ENCODE data around the gene TBCD.

TBCD gene

DNA sequence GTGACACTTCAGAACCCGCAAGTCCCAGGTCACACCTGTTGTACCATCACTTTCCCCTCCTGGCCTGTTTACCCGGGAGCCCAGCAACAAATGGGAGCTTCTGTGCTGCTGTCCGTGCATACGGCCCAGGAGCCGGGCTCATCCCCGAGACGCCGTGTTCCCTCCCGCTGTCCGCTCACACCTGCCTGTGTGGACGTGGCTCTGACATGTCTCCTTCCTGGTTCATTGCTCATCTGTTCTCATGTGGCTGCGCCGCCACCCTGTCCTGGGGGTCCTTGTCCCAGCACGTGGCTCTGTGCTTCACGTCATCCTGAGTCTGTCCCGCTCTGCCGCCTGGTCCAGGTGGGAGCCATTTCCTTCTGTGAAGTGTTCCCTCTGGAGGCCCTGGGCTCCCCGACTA lies 37.9 kb downstream of the TBCD start:
- DNase-seq (ENCODE audit: low read depth in 1 of 2, low spot score in 1 of 2) = no peak

- no peak for DNase-seq (ENCODE audit: low read depth in 1 of 2, low spot score in 1 of 2)
These were observed 38.5 kb downstream of the TBCD start for GRCh38 chr17:82790391-82790790.

DNA sequence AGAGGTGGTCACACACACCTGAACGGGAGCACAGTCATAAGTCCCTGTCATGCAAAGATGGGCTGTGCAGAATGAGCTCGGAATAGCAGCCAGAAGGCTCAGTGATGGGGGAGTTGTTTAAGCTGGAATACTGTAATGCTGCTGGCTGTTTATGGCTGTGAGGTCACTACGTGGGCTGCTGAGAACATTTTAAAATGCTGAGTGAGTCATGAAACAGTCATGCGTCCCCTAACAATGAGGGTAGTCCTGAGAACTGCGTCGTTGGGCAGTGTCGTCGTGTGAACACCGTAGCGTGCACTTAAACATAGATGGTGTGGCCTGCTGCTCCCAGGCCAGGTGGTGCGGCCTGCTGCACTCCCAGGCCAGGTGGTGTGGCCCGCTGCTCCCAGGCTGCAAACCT lies 39.7 kb downstream of the TBCD start:
- DNase-seq (ENCODE audit: low read depth in 1 of 2, low spot score in 1 of 2) = no peak

DNA sequence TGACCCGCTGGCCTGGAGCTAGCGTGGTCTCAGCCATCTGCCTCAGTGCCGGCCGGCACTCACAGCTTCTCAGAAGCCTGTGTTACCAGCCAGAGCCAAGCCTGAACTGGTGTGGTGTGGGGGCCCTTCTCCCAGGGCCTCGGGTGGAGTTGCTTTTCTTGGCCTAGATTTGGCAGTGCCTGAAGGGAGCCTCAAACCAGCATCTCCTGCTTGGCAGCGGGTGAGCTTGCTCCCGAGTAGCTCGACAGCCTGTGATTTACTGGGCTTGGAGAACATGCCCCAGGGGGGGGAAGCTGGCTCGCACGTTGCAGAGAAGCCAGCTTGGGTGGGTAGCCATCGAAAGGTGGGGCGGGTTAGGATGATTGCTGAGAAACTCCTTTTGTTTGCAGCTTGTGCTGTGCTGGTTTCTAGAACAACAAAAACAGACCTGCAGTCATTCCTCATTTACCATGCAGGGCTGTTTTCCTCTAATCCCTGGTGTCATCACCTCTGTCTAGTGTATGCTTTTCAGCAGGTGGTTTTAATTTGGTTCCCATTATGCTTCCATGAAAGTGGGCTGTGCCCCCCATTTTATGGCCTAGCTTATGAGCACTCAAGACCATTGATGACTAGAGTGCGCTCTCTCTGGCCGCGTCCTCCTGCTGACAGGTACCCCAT lies 42.2 kb downstream of the TBCD start:
- DNase-seq (ENCODE audit: low read depth in 1 of 2, low spot score in 1 of 2) = no peak

- DNase-seq (ENCODE audit: low read depth in 1 of 2, low spot score in 1 of 2) = no peak
These were observed 43.1 kb downstream of the TBCD start for GRCh38 chr17:82794781-82795482.

- no peak for DNase-seq (ENCODE audit: low read depth in 1 of 2, low spot score in 1 of 2)
These were observed 43.8 kb downstream of the TBCD start for GRCh38 chr17:82795615-82796014.

GRCh38 chr17:82797061-82797460 lies 45.2 kb downstream of the TBCD start:
- no peak for DNase-seq (ENCODE audit: low read depth in 1 of 2, low spot score in 1 of 2)

DNA sequence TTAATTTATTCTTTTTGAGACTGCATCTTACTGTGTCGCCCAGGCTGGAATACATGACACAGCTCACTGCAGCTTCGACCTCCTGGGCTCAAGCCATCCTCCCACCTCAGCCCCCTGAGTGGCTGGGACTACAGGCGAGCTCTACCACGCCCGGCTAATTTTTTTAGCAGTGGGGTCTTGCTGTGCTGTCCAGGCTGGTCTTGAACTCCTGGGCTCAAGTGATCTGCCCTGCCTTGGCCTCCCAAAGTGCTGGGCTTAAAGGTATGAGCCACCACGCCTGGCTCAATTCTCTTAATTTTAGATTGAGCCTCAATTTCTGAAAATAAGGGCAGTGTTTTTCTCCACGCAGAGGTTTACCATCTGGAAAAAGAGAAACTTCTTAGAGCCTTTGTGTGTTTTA lies 46.9 kb downstream of the TBCD start:
- no peak for DNase-seq (ENCODE audit: low read depth in 1 of 2, low spot score in 1 of 2)

DNA sequence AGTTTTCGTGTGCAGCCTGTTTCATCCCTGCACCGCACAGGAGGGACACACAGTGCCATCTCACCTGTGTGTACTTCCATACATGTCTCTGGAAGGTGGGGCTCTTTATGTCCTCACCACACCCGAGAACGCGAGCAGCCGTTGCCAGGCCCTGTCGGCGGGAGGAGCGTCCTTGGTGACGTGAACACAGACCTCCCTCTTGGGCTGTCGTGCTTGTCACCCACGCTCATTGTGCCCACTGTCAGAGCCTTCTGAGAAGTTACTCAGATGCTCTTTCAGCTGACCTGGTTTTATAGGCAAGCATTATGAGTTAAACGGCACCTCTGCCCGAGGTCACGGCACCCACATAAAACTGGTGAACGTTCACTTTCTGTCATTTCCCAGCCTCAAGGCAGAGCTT lies 47.7 kb downstream of the TBCD start:
- no peak for DNase-seq (ENCODE audit: low read depth in 1 of 2, low spot score in 1 of 2)

- no peak for DNase-seq (ENCODE audit: low read depth in 1 of 2, low spot score in 1 of 2)
These were observed 49.0 kb downstream of the TBCD start for GRCh38 chr17:82800885-82801284.

DNA sequence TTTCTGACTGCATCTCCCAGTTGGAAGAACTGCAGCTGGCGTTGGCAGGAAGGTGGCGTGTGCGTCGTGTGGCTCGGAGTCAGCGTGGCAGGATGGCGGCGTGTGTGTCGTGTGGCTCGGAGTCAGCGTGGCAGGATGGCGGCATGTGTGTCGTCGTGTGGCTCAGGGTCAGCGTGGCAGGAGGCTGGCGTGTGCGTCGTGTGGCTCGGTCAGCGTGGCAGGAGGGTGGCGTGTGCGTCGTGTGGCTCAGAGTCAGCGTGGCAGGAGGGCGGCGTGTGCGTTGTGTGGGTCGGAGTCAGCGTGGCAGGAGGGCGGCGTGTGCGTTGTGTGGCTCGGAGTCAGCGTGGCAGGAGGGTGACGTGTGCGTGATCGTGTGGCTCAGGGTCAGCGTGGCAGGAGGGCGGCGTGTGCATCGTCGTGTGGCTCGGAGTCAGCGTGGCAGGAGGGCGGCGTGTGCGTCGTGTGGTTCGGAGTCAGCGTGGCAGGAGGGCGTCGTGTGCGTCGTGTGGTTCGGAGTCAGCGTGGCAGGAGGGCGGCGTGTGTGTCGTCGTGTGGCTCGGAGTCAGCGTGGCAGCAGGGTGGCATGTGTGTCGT lies 49.6 kb downstream of the TBCD start:
- no peak for DNase-seq (ENCODE audit: low read depth in 1 of 2, low spot score in 1 of 2)

DNA sequence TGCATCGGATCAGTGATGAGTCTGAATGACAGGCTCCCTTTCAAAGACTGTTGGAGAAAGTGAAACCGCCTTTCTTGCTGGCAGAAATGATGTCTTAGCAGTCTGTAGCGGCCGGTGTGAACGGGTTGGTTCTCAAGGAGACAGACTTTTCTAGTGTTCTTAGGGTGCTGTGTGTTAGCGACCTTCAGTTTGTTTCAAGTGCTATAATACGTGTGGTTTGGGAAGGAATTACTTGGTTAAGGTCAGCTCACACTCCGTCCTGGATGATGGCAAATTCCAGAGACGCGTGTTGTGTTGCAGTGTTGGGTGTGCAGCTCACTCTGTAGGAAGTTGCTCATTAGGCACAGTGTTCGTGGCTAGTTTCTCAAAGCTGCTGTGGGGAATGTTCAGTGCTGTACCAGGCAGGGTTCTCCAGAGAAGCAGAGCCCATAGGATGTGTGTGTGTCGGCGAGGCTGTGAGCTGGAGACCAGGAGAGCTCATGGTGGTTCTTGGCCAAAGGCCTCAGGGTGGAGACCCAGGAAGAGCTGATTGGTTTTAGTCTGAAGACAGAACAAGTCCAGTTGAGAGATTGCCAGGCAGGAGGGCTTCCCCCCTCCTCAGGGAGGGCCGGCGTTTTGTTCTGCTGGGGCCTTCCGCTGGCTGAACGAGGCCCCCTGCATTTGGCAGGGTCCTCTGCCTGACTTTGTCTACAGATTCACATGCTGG lies 50.4 kb downstream of the TBCD start:
- DNase-seq (ENCODE audit: low read depth in 1 of 2, low spot score in 1 of 2) = no peak

DNA sequence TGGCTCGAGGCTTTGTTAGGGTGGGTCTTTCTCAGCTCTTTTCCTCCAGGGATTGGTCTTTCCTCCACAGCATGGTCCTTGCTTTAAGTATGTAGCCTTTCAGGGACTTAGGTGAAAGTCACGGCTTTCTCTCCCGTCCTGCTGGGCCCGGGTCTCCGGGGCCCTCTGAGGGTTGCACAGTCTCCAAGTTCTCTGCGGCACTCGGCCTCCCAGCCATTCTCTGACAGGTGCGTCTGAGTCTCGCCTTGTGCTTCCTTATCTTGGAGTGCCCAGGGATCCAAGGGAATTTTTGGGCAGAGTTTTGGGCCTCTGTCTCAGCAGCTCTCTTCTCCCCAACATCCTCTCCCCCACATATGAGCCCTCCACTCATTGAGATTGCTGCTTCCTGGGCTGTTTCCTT lies 51.3 kb downstream of the TBCD start:
- DNase-seq (ENCODE audit: low read depth in 1 of 2, low spot score in 1 of 2) = no peak

- no peak for DNase-seq (ENCODE audit: low read depth in 1 of 2, low spot score in 1 of 2)
These were observed 51.7 kb downstream of the TBCD start for GRCh38 chr17:82803606-82804005.

DNA sequence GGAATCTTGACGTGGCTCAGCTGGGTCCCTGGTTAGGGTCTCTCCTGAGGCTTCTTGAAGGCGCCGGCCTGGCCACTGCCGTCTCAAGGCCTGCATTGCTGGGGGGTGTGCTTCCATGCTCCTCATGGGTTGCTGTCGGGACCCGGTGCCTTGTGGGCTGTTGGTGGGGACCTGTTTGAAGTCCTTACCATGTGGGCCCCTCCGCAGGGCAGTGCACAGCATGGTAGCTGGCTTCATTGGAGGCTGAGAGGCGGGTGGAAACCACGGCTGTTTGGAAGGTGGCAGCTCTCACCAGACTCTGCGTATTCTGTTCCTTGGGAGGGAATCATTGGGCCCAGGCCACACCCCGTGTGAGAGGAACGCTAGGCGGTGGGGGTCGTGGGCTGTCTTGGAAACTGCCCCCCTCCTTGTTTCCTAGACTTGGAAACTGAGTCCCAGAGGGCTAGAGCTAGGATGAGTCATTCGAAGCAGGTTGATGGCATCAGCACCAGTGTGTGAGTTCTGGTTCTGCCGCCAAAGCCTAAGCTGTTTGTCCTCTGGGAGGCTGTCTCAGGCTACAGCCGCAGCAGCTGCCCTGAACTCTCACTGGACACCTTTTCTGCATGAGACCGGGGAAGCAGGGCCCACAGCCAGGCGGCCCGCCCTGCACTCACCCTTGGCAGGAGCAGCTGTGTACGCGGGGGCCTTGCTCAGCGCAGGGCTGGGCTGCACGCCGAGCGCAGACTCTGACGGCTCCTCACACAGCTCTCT lies 52.8 kb downstream of the TBCD start:
- DNase-seq (ENCODE audit: low read depth in 1 of 2, low spot score in 1 of 2) = no peak

DNA sequence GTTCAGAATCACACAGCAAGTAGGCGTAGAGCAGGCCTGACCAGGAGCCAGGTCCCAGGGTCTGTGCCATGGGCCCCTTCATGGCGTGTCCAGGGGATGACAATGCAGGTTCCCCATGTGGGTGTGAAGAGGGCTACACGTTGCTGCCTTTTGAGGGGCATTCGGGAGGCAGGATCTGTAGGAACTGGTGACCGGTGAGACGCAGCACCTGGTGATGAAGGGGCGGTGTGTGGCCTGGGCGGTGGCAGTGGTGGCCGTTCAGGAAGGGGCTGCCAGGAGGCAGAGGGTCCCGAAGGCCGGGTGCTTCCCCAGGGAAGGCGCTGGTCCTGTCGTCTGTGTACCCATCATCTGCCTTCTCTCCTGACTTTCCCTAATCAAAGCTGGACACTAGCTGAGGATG lies 53.4 kb downstream of the TBCD start:
- DNase-seq (ENCODE audit: low read depth in 1 of 2, low spot score in 1 of 2) = no peak

- DNase-seq (ENCODE audit: low read depth in 1 of 2, low spot score in 1 of 2) = no peak
These were observed 54.0 kb downstream of the TBCD start for GRCh38 chr17:82805823-82806222.

DNA sequence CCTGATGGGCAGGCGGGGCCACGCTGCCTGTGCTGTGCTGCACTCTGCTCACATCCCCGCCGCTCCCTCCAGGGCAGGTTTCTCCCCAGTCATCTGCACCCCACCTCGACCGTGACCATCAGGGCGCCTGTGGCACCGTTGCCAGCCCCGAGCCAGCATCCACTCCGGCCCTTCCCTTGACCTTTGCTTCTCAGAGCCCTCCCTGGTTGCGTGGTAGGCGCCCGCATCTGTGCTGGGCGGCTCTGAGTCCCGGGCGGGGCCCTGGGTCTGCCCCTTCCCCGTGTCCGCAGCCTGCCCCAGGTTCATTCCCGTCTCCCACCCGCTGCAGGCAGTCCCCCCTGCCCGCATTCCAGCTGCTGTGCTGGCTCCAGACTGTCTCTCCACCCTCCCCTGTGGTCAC lies 54.8 kb downstream of the TBCD start:
- no peak for DNase-seq (ENCODE audit: low read depth in 1 of 2, low spot score in 1 of 2)

- no peak for DNase-seq (ENCODE audit: low read depth in 1 of 2, low spot score in 1 of 2)
These were observed 55.2 kb downstream of the TBCD start for GRCh38 chr17:82807101-82807500.

DNA sequence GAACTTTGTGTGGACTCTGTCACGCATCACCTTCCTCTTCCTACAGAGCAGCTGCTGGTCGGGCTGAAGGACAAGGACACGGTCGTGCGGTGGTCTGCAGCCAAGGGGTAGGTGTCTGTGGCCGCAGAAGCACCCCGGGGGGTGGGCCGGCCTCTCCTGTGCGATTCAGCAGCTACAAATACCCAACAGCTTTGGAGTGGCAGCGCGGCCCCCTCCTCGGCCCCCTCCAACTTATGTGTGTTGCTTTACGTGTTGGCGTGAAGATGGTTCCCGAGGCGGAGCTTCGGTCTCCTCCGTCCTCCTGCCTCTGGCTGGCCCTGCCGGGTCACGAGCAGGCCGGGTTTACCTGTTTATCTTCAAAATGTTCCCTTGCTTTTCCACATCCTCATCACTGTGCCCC lies 55.7 kb downstream of the TBCD start:
- no peak for DNase-seq (ENCODE audit: low read depth in 1 of 2, low spot score in 1 of 2)

DNA sequence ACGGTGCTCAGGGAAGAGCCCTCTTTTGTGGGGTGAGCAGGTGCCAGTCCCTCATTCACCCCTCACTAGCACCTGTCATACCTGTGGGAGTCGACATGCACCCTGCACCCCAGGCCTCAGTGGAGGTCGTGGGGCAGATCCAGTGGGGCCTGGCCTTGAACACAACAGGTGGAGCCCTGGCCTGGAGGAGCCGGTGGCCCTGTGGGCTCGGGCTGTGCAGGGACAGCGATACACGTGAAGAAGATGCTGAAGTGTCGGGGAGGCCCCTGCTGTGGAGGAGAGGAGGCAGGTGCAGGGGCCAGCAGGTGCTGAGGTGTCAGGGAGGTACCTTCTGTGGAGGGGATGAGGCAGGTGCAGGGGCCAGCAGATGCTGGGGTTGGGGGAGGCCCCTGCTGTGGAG lies 56.1 kb downstream of the TBCD start:
- no peak for DNase-seq (ENCODE audit: low read depth in 1 of 2, low spot score in 1 of 2)

Data from stimulated activated CD4-positive, alpha-beta T cell treated with anti-CD3 and anti-CD28 coated beads, Interleukin-15, amount 100 ng/mL, for 1 hour (primary cell).